ENCODE data around the gene QSOX2.
A peak's percentile ranks its signal among the peaks of the same experiment; 100 is the strongest.

The QSOX2 gene, protein sequence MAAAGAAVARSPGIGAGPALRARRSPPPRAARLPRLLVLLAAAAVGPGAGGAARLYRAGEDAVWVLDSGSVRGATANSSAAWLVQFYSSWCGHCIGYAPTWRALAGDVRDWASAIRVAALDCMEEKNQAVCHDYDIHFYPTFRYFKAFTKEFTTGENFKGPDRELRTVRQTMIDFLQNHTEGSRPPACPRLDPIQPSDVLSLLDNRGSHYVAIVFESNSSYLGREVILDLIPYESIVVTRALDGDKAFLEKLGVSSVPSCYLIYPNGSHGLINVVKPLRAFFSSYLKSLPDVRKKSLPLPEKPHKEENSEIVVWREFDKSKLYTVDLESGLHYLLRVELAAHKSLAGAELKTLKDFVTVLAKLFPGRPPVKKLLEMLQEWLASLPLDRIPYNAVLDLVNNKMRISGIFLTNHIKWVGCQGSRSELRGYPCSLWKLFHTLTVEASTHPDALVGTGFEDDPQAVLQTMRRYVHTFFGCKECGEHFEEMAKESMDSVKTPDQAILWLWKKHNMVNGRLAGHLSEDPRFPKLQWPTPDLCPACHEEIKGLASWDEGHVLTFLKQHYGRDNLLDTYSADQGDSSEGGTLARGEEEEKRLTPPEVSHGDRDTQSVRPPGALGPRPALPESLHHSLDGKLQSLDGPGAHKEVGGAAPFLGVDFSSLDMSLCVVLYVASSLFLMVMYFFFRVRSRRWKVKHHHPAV

DNA sequence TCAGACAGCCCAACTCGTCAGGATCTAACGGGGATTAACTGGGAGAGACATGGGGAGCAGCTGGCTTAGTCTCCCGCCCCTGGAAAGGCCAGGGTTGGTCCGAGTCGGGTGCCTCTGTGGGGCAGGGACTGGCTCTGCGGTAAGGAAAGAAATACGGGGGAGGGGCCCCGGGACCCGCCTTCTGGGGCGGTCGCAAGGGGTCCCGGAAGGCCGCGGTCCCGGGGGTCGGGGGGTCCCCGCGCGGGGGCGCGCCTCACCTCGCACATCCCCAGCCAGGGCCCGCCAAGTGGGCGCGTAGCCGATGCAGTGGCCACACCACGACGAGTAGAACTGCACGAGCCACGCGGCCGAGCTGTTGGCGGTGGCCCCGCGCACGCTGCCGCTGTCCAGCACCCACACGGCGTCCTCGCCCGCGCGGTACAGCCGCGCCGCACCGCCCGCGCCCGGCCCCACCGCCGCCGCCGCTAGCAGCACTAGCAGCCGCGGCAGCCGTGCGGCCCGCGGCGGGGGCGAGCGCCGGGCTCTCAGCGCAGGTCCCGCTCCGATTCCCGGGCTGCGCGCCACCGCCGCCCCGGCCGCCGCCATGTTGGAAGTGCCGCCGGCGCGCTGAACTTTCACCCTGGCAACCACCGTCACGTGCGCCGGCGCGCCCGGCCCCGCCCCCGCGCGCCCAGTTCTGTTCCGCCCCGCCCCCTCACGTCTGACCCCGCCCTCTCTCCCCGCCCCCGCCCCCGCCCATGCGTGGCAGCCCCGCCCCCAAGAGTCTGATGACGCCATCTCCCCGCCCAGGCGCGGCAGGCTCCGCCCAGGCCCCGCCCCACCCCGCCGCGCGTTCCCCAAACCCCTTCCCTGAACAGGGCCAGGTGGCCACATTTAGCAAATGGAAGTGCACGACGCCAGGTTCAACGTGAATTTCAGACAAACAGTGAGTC lies at the start of gene QSOX2:
Gene QSOX2, minus strand, starts transcription at position 594 of the 932 bp plus-strand sequence. Its CDS starts 9 bp downstream, at position 585.
- DNase-seq, result peak; percentile 93

DNA sequence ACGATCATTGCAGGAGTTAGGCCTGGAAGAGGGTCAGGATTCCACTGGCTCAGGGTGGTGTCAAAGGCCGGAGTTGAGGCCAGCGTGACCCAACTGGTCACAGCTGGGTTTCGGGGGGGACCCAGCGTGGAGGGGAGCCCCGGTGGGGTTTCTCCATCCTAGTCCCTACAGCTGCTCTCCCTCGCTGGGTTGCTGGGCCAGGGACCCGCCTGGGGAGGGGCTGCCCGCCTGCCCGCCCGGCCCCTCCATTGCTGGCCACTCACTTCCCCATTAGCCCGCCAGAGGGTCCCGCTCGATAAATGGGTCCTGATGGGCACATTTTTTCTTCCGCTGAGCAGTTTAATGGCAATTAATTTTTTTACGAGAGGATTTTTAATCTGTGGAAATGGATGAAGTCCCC lies 49.4 kb upstream of the QSOX2 start:
- no peak for DNase-seq

DNA sequence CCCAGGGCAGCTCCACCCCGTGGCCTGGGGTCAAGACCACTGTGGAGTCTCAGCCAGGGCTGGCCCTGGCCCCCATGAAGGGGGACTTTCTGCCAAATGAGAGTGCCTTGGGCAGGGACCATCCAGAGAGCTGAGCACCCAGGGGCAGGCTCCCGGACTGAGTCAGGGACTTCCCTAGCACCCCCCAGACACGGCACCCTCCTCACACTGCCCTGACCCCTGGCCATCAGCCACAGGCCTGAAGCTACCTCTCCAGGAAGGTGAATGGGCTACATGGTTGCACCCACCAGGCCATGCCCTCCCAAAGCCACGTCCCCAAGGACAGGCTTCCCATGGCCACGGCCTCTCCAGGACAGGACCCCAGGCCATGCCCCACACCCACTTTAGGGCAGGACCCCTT lies 48.8 kb upstream of the QSOX2 start:
- DNase-seq, result no peak

DNA sequence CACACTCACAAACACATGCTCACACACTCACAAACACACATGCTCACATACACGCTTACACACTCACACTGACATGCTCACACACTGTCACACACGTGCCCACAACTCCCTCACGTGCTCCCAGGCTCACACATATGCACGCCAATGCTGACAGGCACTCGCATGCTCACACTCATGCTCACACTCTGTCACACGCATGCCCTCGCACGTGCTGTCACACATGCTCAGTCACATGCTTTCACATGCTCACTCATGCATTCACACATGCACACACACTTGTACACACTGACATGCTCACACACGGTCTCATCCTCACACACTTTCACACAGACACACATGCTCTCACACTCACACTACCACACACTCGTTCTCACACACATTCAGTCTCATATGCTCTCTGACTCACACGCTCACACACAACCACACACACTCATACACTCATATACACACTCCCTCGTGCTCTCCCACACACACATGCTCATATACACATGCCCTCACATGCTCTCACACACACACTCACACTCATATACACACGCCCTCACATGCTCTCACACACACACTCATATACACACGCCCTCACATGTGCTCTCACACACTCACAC lies 48.0 kb upstream of the QSOX2 start:
- DNase-seq, result no peak

DNA sequence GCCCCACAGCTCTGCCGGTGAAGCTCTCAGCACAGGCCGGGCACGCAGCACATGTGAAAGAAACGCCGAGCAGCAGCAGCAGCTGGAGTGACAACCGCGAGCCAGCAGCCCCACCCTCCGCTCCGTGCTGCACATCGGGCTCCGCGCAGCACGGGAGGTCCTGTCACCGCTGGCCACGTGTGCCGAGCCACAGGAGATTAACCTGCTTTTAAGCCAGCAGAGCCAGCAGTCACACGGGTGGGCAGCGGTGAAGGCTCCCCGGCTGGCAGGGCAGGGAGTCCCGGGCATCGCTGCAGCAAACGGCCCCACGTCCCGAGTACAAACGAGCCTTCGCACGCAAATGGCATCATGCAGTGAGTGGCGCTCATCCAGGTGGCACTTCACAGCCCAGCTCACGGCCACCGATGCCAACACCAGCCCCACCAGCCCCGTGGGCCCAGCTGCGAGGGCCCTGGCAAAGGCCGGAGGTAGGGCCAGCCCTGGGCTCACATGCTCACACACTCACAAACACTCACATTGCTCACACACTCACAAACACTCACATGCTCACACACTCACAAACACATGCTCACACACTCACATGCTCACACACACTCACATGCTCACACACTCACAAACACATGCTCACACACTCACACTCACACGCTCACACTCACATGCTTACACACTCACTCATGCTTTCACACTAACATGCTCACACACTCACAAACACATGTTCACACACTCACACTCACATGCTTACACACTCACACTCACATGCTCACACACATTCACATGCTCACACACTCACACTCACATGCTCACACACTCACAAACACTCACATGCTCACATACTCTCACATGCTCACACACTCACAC lies 47.2 kb upstream of the QSOX2 start:
- no peak for DNase-seq

DNA sequence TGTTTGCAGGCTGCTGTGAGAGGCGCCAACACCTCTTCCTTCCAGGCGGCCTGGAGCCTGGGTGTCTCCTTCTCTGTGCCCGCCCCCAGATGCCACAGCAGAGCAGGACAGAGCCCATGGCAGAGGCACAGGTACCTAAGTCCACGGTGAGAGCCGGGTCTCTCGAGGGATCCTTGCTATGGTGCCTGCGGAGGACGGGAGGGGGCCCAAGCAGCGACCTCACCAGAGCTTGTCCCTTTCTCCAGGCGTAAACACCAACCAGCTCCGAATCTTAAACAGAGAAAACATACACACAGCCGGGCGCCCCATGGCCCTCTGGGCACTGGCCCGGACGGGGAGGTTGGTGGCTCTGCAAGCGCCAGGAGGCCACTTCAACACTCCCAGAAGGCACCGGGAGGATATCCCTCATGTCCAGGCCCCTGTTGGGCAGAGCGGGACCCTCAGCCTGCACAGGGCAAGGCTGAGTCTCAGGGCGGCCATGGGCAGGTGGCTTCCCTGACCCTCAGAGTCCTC lies 46.5 kb upstream of the QSOX2 start:
- DNase-seq, result no peak

DNA sequence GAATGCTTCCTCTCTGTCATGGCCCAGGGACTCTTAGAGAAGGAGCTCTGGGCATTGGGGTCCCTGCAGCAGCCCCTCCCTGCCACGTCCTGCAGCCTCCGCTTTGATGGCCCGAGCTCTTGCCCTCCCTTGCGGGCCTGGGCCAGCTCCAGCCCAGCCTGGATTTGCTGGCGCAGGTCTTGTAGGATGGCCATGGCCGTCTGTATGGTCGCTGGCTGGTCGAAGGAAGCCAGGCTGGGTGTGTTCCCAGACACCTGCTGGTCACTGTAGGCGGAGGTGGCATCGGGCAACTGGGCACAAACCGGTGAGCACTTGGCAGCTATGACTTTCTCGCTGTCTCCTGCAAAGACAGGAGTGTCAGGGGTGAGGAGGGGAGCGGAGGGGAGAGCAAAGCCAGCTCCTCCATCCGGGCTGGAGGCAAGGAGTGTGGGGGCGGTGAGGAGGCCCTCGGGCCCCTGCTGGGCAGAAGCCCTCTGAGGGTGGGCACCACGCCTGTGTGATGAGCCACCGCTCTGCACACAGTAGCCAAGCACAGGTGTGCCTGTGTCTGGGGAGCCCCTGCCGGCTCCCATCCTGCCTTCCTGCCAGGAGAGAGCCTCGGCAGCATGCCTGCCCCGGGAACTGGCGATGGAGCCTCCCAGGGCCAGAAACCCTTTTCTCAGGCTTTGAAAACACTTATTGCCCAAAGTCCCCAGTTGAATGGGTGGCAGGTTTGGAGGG lies 45.9 kb upstream of the QSOX2 start:
- no peak for DNase-seq

DNA sequence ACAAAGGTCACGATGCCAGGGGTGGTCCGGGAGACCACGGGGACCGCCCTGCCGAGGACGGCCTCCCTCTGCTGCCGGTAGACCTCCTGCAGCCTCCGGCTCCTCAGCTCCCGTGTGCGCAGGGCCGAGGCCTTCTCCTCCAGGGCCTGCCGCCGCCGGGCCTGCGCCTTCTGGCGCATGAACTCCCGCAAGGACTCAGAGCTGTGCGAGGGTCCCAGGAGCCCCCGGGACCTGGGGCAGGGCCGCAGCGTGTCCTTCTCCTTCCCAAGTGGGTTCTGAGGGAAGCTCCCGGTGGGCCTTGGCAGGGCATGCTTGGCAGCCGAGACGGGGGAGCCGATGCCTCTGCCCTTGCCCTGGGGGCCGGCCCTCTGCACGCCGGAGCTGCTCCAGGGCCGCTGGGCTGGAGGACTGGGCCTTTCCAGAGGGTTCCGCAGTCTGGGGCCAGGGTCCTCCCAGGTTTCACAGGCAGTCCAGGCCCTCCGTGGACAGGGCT lies 44.9 kb upstream of the QSOX2 start:
- DNase-seq, result no peak

DNA sequence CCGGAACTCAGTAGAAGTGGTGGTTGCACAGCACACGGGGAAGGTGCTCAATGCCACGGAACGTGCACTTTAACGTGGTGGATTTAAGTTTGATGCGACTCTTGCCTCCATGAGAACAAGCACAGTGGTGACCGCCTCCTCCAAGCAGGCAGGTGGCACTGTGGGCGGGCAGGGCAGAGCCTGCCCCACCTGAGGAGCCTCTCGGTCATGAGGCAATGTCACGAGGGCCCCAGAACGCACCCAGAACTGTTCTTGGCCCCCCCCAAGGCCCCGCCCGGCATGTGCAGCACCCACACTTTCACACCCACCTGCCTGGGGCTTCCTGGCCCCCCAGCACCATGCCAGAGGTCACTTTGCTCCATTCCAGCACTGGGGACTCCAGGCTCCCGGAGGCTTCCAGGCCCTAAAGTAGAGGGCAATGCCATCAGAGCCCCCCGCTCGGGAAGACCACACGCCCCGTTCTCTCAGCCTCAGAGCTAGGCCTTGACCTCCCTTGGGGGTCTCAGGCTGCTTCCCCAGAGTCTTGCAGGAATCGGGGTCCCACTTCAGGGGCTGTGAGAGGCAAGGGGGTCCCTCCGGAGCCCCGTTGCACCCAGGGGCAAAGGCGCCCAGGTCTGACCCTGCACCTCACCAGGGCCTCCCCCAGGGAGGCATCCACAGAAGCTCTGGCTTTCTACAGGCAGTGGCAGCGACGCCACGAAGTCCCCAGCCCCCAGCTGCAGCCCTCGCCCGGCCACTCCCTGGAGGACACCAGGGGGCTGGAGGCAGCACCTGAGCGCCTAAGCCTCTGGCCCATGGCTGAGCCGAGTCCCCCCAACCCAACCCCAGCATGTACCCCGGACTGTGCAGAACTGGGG lies 44.3 kb upstream of the QSOX2 start:
- no peak for DNase-seq

DNA sequence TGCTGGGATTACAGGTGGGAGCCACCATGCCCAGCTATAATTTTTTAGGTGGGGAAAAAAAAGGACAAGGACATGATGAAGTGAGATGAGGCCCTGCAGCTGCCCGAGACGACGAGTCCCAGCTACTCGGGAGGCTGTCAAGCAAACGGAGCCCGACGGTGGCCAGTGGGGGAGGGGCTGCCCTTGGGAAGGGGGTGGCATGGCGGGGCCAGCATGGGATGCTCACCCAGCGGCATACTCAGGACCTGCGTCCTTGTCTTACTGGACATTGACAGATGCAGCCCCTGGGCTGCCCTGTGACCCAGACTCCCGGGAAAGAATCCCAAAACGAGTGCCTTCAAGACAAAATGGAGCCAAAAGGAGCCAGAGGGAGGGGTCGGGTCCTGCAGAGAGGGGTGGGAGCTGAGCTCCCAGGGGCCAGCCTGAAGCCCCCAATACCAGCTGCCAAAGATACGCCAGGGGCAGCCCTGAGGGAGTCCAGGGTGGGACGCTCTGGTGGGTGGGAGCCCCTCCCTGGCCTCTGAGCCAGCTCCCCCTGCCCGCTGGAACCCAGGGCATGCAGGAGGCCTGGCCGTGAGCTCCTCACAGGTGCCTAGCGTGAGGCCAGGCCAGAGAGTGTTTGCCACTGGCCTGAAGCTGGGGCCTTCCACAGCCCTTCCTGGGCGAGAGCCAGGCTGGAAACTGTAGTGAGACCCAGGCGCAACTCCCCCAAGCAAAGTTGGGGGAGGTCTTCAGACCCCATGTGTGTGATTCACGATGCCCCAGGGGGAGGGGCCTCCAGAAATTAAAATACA lies 42.5 kb upstream of the QSOX2 start:
- no peak for DNase-seq

DNA sequence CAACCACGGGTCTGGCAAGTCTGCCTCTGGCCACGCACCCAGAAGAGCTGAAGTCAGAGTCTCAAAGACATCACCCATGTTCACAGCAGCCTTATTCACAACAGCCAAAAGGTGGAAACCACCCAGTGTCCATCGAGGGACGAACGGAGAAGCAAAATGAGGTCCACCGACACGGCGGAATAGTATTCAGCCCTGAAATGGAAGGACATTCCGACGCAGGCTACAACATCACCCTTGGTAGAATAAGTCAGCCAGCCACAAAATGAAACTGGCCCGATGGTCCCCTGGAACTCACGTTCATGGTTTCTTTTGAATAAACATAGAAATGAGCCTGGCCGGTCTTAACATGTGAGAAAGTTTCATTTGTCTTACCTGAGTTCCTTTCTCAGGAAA lies 41.4 kb upstream of the QSOX2 start:
- no peak for DNase-seq

DNA sequence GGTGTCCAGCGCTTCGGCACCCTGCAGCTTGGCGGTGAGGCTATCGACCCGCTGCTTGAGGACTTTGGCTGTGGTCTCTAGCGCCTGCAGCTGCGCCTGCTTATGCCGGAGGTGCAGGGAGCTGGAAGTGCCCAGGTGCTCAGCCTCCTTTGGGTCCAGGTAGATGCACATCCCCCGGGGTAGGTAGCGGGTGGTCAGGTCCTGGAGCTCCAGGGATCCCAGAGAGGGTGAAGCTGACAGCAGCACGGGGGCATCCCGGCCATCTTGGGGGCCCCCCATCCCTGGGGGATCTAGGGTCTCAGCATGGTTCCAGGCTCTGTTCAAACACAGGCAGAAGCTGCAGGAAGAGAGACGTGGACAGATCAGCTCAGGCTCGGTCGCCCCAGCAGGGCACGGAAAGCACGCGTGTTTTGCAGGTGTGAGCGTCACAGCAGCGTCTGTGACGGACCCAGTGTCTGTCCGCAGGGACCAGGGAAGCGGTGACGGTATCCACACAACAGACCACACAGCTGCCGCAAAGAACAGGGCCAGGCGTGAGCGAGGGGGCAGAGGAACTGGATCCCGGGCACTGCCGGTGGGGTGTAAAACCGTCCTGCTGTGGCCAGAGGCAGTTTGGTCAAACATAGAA lies 40.9 kb upstream of the QSOX2 start:
- DNase-seq, result no peak

DNA sequence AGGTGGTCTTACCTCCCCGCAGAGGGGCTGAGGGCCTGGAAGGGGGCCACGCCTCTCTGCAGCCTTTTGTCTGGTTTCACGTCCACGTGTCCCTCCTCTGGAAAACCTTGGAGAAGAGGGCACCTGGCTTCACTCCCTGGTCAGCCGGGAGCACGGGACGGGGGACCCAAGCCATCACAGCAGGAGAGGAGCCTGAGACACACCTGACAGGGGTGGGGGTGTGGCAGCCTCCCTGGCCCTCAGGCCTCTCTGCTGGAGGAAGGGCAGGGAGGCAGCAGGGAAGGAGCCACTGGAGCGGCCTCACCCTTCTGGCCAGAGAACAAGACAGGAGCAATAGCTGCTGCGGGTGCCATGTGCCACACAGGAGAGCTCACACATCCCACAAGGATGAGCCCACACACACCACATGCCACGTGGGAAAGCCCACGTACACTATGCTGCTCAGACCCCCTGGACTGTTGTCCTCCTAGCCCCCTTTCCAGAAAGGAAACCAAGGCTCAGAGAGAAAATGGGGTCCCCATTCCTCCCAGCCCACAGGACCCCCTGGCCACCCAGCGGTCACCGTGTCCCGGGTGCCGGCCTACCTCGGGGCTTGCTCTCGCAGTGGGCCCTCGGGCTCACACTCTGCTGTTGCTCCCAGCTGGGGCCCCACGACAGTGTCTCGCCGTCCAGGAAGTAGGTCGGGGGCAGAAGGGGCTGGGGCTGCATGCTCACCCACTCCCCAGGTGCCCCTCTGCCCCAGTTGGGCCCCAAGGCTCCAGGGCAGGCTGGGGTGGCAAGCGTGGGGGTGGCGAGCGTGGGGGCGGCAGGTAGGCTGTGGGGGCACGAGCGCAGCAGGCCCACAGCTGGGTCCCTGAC lies 40.1 kb upstream of the QSOX2 start:
- DNase-seq, result no peak

DNA sequence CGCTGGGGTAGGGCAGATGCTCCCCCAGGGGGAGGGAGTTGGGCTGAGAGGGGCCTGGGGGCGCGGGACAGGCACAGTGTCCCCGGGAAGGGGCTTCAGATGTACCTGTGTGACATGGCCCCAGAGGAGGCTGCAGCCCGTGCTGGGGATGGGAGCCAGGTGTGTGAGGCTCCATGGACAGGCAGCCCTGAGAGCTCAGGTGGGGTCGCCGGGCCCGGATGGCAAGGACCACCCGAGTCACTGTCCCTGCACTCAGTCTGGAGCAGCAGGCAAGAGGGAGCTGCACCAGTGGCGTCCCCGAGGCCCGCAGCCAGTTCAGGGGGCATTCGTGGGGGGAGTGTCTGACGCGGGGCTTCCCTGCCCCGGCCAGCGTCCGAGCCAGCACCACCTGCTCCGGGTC lies 39.3 kb upstream of the QSOX2 start:
- no peak for DNase-seq

DNA sequence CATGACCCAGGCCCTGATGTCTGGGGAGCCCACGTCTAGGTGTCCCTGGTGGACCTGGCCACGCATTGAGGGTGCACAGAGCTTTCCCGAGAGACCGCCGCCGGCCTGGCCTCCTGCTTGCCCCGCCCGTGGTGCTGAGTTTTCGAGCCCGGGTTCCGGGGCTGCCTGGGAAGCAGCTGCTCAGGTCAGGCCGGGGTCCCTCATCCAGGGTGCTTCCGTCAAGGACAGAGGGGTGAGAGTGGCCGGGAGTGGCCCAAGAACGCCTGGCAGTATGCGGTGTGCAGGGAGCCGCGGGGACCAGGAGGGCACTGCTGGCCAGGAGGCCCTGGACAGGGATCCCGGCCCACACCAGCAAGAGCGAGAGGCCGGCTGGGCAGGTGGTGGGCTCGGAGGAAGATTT lies 38.7 kb upstream of the QSOX2 start:
- DNase-seq, result no peak

DNA sequence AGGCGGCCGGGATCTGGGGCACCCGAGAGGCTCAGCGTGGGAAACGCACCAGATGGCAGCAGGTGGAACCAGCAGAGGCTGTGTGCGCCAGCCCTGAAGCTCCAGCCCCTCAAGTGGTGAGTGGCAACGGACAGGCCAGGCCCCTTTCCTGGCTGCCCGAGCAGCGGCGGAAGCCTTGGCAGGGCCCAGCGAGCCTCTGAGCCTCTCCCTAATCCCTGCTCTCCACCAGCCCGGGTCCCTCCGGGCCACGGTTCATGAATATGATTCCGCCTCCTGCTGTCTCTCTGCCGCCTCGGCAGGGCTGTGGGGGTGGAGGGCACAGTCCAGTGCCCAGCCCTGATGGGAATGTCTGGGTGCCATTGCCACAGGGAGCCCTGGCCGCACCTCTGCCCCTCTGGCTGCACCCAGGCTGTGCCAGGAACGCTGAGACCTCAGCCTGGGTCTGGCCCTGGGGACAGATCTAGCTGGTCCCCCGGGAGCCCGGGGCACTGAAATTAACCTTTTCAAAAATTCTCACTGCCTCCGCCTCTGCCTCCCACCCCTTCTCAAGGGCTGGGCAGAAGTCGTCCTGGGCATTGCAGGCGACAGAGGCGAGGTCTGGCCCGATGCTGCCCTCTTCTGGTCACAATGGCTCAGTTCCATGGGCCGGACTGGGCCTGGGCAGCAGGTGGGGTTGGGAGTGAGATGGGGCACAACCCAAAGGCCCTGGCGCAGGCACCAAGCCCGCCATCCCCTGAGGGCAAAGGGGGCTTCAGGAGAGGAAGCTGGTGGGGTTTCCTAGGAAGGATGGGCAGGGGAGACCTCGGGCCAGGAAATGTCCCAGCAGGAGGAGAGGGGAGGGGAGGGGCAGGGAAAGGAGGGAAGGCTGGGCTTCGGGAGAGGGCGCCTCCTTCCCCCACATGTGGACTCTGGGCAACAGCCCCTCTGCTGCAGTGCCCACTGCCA lies 38.0 kb upstream of the QSOX2 start:
- peak; percentile 77 for DNase-seq
